SH-SY5Y (cell line): ENCODE data around the gene PLCH1.

Source experiments
- GATA2 ChIP-seq: IDR thresholded peaks from 2 replicates; pipeline ENCODE4 v1.6.1; 2011; ENCODE audit warnings: mild to moderate bottlenecking, low read depth, low read length
- GATA3 ChIP-seq: IDR thresholded peaks from 2 replicates; pipeline ENCODE4 v1.6.1; 2011; ENCODE audit warnings: low read depth, mild to moderate bottlenecking, low read length, moderate library complexity

GRCh38 chr3:155335724-155336354 is 409.0 kb downstream of the PLCH1 start:
- TF ChIP-seq GATA2 (no peak), GATA3 (no peak)
